Neural crest cell (in vitro differentiated cells): ENCODE measurements around the gene SLC4A11. TPM values are rescaled to one million over a fixed set of nuclear protein-coding genes. Genes with fewer than 3 reads are reported as not detected.

ENCODE experiments used
- DNase-seq: peaks from one replicate; pipeline ENCODE4 v3.0.0; 2021; ENCODE audit warnings: low read depth, mixed read lengths, low spot score
- H3K27ac Mint-ChIP-seq: one replicate; pipeline ENCODE4 v1.8.0; 2021; ENCODE audit warnings: mild to moderate bottlenecking, mixed read lengths; ENCODE audit not compliant: unreplicated experiment
- H3K27me3 Mint-ChIP-seq: 2 replicates; pipeline ENCODE4 v1.8.0; 2021; ENCODE audit warnings: low read depth, mild to moderate bottlenecking, mixed read lengths
- H3K36me3 Mint-ChIP-seq: 2 replicates; pipeline ENCODE4 v1.8.0; 2021; ENCODE audit warnings: low read depth, mild to moderate bottlenecking, mixed read lengths
- H3K4me1 Mint-ChIP-seq: 2 replicates; pipeline ENCODE4 v1.8.0; 2021; ENCODE audit warnings: mixed read lengths
- H3K4me3 Mint-ChIP-seq: one replicate; pipeline ENCODE4 v1.8.0; 2021; ENCODE audit warnings: mild to moderate bottlenecking, mixed read lengths
- H3K9me3 Mint-ChIP-seq: 2 replicates; pipeline ENCODE4 v1.8.0; 2021; ENCODE audit warnings: mixed read lengths
- CTCF ChIP-seq: fragments of 200-600 bp; sonication (generic); conservative IDR thresholded peaks from 2 replicates; pipeline ENCODE4 v1.5.0; 2021; ENCODE audit warnings: antibody characterized with exemption, mild to moderate bottlenecking
- total RNA-seq: library from RNA; stranded (reverse); gene quantifications from 2 replicates; pipeline ENCODE4 v1.2.1, GENCODE V29; 2021

SLC4A11 gene
- total RNA-seq, 1 donor from 2014 or later = 0.89 TPM

GRCh38 chr20:3194617-3195280, 44.2 kb downstream of the SLC4A11 start:
- no peaks in the 10 kb centered on the region for H3K27me3 Mint-ChIP-seq
- no peak overlapping the region for H3K4me3 Mint-ChIP-seq
- H3K9me3 Mint-ChIP-seq = no peaks in the 10 kb centered on the region
- H3K4me1 Mint-ChIP-seq = no peaks in the 10 kb centered on the region
- no peak overlapping the region for H3K27ac Mint-ChIP-seq
- no peak for TF ChIP-seq CTCF
- DNase-seq = no peak
- peaks cover 16% of the 10 kb centered on the region for H3K36me3 Mint-ChIP-seq

GRCh38 chr20:3193806-3194616, 45.0 kb downstream of the SLC4A11 start:
- H3K4me1 Mint-ChIP-seq = no peaks in the 10 kb centered on the region
- H3K9me3 Mint-ChIP-seq = no peaks in the 10 kb centered on the region
- no peaks in the 10 kb centered on the region for H3K27me3 Mint-ChIP-seq
- H3K4me3 Mint-ChIP-seq = no peak overlapping the region
- DNase-seq = no peak
- H3K27ac Mint-ChIP-seq = no peak overlapping the region
- TF ChIP-seq CTCF = no peak
- H3K36me3 Mint-ChIP-seq = peaks cover 9% of the 10 kb centered on the region

GRCh38 chr20:3192226-3193015, 46.6 kb downstream of the SLC4A11 start:
- Mint-ChIP-seq H3K27me3 (no peaks in the 10 kb centered on the region), H3K4me1 (no peaks in the 10 kb centered on the region), H3K27ac (no peak overlapping the region), H3K4me3 (no peak overlapping the region), H3K36me3 (peaks cover 8% of the 10 kb centered on the region), H3K9me3 (no peaks in the 10 kb centered on the region)
- no peak for TF ChIP-seq CTCF
- DNase-seq = no peak

- DNase-seq = no peak
- no peaks in the 10 kb centered on the region for H3K4me1 Mint-ChIP-seq
- H3K27me3 Mint-ChIP-seq = no peaks in the 10 kb centered on the region
- H3K27ac Mint-ChIP-seq = no peak overlapping the region
- no peaks in the 10 kb centered on the region for H3K9me3 Mint-ChIP-seq
- peaks cover 6% of the 10 kb centered on the region for H3K36me3 Mint-ChIP-seq
- no peak overlapping the region for H3K4me3 Mint-ChIP-seq
- no peak for TF ChIP-seq CTCF
These were observed 48.3 kb downstream of the SLC4A11 start for GRCh38 chr20:3190681-3191111.

- Mint-ChIP-seq H3K27ac (no peak overlapping the region), H3K27me3 (no peaks in the 10 kb centered on the region), H3K4me3 (no peak overlapping the region), H3K9me3 (no peaks in the 10 kb centered on the region), H3K4me1 (no peaks in the 10 kb centered on the region), H3K36me3 (peaks cover 4% of the 10 kb centered on the region)
- no peak for TF ChIP-seq CTCF
- no peak for DNase-seq
These were observed 49.3 kb downstream of the SLC4A11 start for GRCh38 chr20:3189561-3190131.
